Pericardium fibroblast (primary cell): ENCODE data around the gene TMUB1. TPM values are rescaled to one million over a fixed set of nuclear protein-coding genes. Genes with fewer than 3 reads are reported as not detected.

Source experiments
- total RNA-seq: library from RNA; depleted of rRNA; stranded (reverse); fragments of >200 nt; gene quantifications from 2 replicates; pipeline ENCODE4 v1.2.3, GENCODE V29; 2015

The TMUB1 gene, protein sequence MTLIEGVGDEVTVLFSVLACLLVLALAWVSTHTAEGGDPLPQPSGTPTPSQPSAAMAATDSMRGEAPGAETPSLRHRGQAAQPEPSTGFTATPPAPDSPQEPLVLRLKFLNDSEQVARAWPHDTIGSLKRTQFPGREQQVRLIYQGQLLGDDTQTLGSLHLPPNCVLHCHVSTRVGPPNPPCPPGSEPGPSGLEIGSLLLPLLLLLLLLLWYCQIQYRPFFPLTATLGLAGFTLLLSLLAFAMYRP
- 44.2 and 46.4 TPM in 2 replicates for total RNA-seq

GRCh38 chr7:151083071-151083823 is at the start of gene TMUB1:
Gene TMUB1 (minus strand): TSS chr7:151083493. CDS start chr7:151082563, 930 bp downstream.

GRCh38 chr7:151085691-151086620 is 2.7 kb upstream of the TMUB1 start, which contains the start of gene AGAP3:
Gene AGAP3 (plus strand): TSS chr7:151086475. CDS start chr7:151086742, 267 bp downstream.

GRCh38 chr7:151080522-151081169 is 2.6 kb downstream of the TMUB1 start, which contains the start of gene FASTK:
Gene FASTK (minus strand): TSS chr7:151080809. CDS start chr7:151080766, 43 bp downstream.

GRCh38 chr7:151059367-151060112 is 23.8 kb downstream of the TMUB1 start, which contains the start of gene SLC4A2:
Gene SLC4A2 (plus strand): TSS chr7:151059589. CDS start chr7:151061988, 2,399 bp downstream.

DNA sequence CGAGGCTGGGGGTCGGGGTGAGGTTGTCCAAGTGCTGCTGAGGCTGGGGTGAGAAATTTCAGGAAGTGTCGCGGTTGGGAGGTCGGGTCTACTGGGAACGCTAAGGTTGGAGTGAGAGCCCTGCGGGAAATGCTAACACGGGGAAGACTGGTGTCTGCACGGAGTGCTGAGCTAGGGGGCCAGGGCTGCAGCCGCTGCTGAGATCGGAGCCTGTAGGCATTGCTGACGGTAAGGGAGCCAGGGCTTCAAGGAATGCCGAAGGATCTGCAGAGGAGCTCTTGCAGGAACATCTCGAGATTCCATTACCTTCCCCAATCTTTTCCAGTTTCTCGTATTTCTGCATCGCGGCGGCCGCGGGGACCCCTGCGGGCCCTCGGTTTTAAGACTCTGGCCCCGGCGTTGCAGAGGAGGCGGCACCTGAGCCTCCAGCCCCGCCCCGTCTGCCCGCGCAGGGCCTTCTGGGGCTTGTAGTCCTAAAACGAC is 25.7 kb downstream of the TMUB1 start, which contains the start of gene CDK5:
Gene CDK5, minus strand, starts transcription at position 392 of the 483 bp plus-strand sequence. Its CDS starts 49 bp downstream, at position 343.

DNA sequence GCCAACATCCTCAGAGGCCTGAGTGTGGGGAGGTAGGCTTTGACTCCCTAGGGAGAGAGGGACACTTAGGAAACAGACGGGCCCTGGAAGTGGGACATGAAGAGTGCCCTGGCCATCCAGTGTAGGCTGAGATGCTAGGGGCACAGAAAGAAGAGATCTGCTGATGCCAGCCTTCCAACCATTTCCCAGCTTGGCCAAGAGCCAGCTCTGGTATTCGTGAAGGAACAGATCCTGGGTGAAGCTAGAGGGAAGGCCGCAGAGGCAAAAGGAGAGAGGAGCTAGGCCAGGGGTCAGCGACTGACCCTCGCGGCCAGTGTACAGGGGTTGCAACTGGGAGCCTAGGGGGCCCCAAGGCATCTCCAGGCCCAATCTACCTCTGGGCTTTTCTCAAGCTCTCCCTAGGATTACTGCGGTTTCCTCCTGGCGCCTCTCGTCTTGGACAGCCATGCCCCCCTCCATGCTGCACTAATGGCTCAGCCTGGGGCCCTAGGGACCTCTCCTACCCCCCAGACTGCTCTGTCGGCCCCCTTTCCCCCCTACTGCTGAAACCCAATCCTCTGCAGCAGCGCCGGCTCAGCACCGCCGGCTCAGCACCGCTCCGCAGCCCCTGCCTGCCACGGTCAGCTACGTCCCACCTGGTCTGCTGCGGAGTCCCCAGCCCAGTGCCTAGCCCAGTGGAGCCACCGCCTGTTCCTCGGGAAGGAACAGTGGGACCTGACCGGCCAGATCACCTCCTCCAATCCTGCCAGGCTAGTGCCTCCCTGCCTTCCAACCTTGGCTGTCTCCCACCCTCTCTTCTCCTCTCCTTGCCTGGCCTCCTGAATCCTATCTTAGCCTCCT is 35.1 kb downstream of the TMUB1 start, which contains the start of gene ASIC3:
Gene ASIC3, plus strand, starts transcription at position 556 of the 840 bp plus-strand sequence. CDS start 355 bp downstream, outside the sequence.

Other genes with a start within 250 kb of the TMUB1 start
- not detected in 2 replicates for gene AOC1, start 231.0 kb downstream of the TMUB1 start, total RNA-seq
- gene KCNH2, start 105.2 kb downstream of the TMUB1 start, total RNA-seq: 0.12 and 0.34 TPM in 2 replicates
- gene NOS3, start 92.5 kb downstream of the TMUB1 start, total RNA-seq: 2.9 and 3.5 TPM in 2 replicates
- 0.12 TPM in 1 of 2 replicates, not detected in the other for gene ATG9B, start 59.0 kb downstream of the TMUB1 start, total RNA-seq
- 21.6 and 30.9 TPM in 2 replicates for gene ABCB8, start 55.0 kb downstream of the TMUB1 start, total RNA-seq
- gene ASIC3, start 35.0 kb downstream of the TMUB1 start, total RNA-seq: 0.17 and 0.47 TPM in 2 replicates
- gene CDK5, start 25.6 kb downstream of the TMUB1 start, total RNA-seq: 11.8 and 15.2 TPM in 2 replicates
- 111 and 200 TPM in 2 replicates for gene SLC4A2, start 23.9 kb downstream of the TMUB1 start, total RNA-seq
- gene FASTK, start 2.7 kb downstream of the TMUB1 start, total RNA-seq: 72.9 and 100 TPM in 2 replicates
- gene AGAP3, start 3.0 kb upstream of the TMUB1 start, total RNA-seq: 28.1 and 37.1 TPM in 2 replicates
- gene GBX1, start 84.2 kb upstream of the TMUB1 start, total RNA-seq: not detected in 2 replicates
- gene ASB10, start 103.8 kb upstream of the TMUB1 start, total RNA-seq: not detected in 2 replicates
- not detected in 2 replicates for gene H2BK1, start 127.0 kb upstream of the TMUB1 start, total RNA-seq
- gene ABCF2, start 143.7 kb upstream of the TMUB1 start, total RNA-seq: 34.2 and 43.7 TPM in 2 replicates
- 56.2 and 89.6 TPM in 2 replicates for gene CHPF2, start 149.0 kb upstream of the TMUB1 start, total RNA-seq
- gene SMARCD3, start 165.2 kb upstream of the TMUB1 start, total RNA-seq: 58.6 and 67.7 TPM in 2 replicates